Activated T-cell treated with anti-CD3 and anti-CD28 coated beads, Interleukin-2, amount 50 U/mL, for 72 hours (primary cell): Measurements from ENCODE around the gene TCF12. TPM values are rescaled to one million over a fixed set of nuclear protein-coding genes. Genes with fewer than 3 reads are reported as not detected.

Experiments
- ATAC-seq, 2 donors: fragments of 150-1000 bp; cut with Tn5 transposase; replicated peaks in 1 of 2; 2 replicates each; pipeline ENCODE4 v1.10.0; 2021; ENCODE audit warnings: moderate library complexity in 2 of 2, mild to moderate bottlenecking in 1 of 2
- DNase-seq, 2 donors: peaks; one replicate each; pipeline ENCODE4 v3.0.0; 2021 to 2022; ENCODE audit warnings: mixed read lengths in 1 of 2
- H3K27ac Mint-ChIP-seq: one replicate; pipeline ENCODE4 v1.8.0; 2022; ENCODE audit warnings: mild to moderate bottlenecking, moderate library complexity, mixed read lengths
- H3K27me3 Mint-ChIP-seq: one replicate; pipeline ENCODE4 v1.8.0; 2022; ENCODE audit warnings: low read depth, mixed read lengths
- H3K36me3 Mint-ChIP-seq, 2 donors: one replicate each; pipeline ENCODE4 v1.8.0; 2022; ENCODE audit warnings: mixed read lengths in 2 of 2, mild to moderate bottlenecking in 1 of 2; ENCODE audit not compliant: insufficient read depth in 2 of 2
- H3K4me1 Mint-ChIP-seq: one replicate; pipeline ENCODE4 v1.8.0; 2022; ENCODE audit warnings: low read depth, mixed read lengths
- H3K4me3 Mint-ChIP-seq, 2 donors: one replicate each; pipeline ENCODE4 v1.8.0; 2022; ENCODE audit warnings: mild to moderate bottlenecking in 2 of 2, mixed read lengths in 2 of 2, moderate library complexity in 2 of 2
- H3K9me3 Mint-ChIP-seq, 2 donors: one replicate each; pipeline ENCODE4 v1.8.0; 2022; ENCODE audit warnings: mixed read lengths in 2 of 2
- total RNA-seq, 2 donors: library from RNA; stranded (reverse); gene quantifications; one replicate each; pipeline ENCODE4 v1.2.3, GENCODE V29; 2022

TCF12 gene
- total RNA-seq, 2 donors from 2014 or later = 93.0 to 108 TPM

DNA sequence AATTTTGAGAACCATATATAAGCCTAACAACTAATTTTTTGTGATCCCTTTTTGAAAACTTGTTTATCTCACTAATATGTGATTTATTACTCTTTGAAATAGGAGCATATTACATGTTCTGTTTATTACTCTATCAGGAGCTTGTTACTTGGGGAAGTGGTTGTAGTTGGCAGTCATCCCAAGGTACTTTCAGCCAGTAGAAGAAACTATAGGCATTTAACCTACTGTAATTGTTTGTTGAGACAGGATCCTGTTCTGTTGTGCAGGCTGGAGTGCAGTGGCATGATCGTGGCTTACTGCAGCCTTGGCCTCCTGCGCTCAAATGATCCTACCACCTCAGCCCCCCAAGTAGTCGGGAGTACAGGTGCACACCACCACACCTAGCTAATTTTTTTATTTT, 195.6 kb downstream of the TCF12 start:
- ATAC-seq (no peak), DNase-seq (no peak)
- no peaks in the 10 kb centered on the region for H3K9me3 Mint-ChIP-seq
- no peaks in the 10 kb centered on the region for H3K36me3 Mint-ChIP-seq
- H3K27me3 Mint-ChIP-seq = no peaks in the 10 kb centered on the region
- no peak overlapping the region for H3K27ac Mint-ChIP-seq
- no peak overlapping the region for H3K4me3 Mint-ChIP-seq
- H3K4me1 Mint-ChIP-seq = peaks cover 8% of the 10 kb centered on the region

DNA sequence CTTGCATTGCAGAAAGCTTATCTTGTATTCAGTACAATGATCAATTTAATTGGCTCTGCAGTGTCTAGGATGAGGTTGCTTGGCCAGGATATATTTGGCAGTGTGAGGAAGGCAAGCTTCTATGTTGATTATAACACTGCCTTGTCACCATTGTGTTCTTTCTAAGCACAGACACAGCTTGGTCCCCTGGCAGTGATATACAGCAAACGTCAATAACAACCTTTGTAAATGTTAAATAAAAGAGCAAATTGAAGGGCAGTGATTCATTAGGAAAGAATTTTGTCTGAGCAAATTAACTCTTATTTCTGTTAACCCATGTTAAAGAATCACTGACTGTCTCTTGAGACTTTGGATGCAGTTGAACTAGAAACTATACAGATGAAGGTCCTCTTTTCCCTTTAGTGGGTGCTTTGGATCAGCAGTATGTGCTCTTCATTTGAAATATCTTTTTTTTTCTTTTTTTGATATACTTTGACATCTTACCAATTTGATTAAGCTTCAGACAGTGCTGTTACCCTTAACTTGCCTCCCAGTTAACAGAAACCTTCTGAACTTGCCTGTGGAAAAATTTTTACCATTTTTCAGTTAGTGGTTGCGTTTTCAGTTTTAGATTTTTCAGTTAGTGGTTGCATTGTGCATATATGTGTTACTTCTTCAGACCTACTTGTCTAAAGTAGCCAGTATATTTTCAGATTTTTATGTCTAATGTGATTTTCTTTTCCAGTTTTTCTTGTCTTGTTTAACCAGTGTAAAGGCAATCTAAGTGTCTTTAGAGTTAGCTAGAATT, 199.8 kb downstream of the TCF12 start:
- no peak for DNase-seq
- Mint-ChIP-seq H3K36me3 (no peaks in the 10 kb centered on the region), H3K4me3 (peak overlapping the region in 1 of 2 donors; percentile 46), H3K9me3 (no peaks in the 10 kb centered on the region), H3K27ac (peak overlapping the region; percentile 79), H3K4me1 (peaks cover 9% of the 10 kb centered on the region), H3K27me3 (no peaks in the 10 kb centered on the region)
- ATAC-seq = no peak

GRCh38 chr15:57122080-57122840, 203.8 kb downstream of the TCF12 start:
- Mint-ChIP-seq H3K9me3 (no peaks in the 10 kb centered on the region), H3K27me3 (no peaks in the 10 kb centered on the region), H3K4me3 (no peak overlapping the region), H3K36me3 (peaks cover 0 to 3% of the 10 kb centered on the region in 2 donors), H3K27ac (no peak overlapping the region), H3K4me1 (peaks cover 13% of the 10 kb centered on the region)
- ATAC-seq = no peak
- no peak for DNase-seq

- no peak for DNase-seq
- Mint-ChIP-seq H3K9me3 (no peaks in the 10 kb centered on the region), H3K36me3 (peaks cover 0 to 3% of the 10 kb centered on the region in 2 donors), H3K4me1 (peaks cover 7% of the 10 kb centered on the region), H3K27ac (no peak overlapping the region), H3K27me3 (no peaks in the 10 kb centered on the region), H3K4me3 (no peak overlapping the region)
- no peak for ATAC-seq
These were observed 205.6 kb downstream of the TCF12 start for GRCh38 chr15:57124036-57124435.

- peaks cover 50% of the 10 kb centered on the region for H3K4me1 Mint-ChIP-seq
- DNase-seq (no peak), ATAC-seq (no peak)
- no peak overlapping the region for H3K4me3 Mint-ChIP-seq
- H3K36me3 Mint-ChIP-seq = peaks cover 0 to 6% of the 10 kb centered on the region in 2 donors
- no peaks in the 10 kb centered on the region for H3K27me3 Mint-ChIP-seq
- H3K9me3 Mint-ChIP-seq = no peaks in the 10 kb centered on the region
- H3K27ac Mint-ChIP-seq = no peak overlapping the region
These were observed 210.6 kb downstream of the TCF12 start for GRCh38 chr15:57129064-57129463.

GRCh38 chr15:57130956-57131355, 212.5 kb downstream of the TCF12 start:
- no peak for ATAC-seq
- no peak for DNase-seq
- H3K4me3 Mint-ChIP-seq = no peak overlapping the region
- H3K36me3 Mint-ChIP-seq = peaks cover 0 to 4% of the 10 kb centered on the region in 2 donors
- no peaks in the 10 kb centered on the region for H3K27me3 Mint-ChIP-seq
- H3K4me1 Mint-ChIP-seq = peaks cover 54% of the 10 kb centered on the region
- H3K9me3 Mint-ChIP-seq = no peaks in the 10 kb centered on the region
- H3K27ac Mint-ChIP-seq = no peak overlapping the region

DNA sequence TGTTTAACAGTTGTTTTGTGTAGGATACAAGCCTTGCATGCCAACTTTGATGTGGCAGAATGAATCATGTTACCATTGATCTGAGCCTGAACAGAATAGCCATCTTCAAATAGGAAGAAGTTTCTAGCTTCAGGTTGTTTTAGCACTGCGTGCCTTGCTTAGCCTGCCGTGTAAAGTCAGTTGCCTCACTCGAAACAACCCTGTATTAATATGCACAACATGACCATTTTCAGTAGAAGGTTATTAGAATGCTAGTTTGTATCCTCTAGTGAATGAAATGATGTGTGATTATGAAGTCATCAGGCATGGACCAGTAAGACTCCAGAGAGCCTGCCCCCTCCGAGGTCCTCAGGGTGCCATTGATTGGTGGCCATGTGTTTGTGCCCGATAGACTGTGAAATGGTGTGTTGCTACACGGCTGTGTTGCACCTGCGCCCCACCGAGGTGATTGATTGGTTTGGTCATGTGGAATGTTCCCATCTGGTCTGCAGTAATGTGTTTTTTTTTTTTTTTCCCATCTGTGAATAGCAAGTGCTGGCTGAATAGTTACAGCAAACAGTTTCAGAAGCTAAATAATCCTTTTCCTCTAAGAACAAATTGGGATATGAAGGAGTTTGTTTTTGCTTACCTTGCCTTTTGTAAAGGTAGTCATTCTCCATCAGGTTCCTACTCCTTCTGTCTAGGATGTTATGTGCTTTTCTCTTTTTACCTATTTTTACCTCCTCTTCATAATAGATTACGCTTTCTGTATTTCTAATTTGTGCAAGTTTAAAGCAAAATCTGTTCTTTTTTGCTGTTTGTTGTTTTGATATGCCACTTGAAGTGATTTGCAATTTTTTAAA, 214.9 kb downstream of the TCF12 start:
- H3K27ac Mint-ChIP-seq = no peak overlapping the region
- peak overlapping the region; percentile 16 to 30 for H3K4me3 Mint-ChIP-seq
- H3K36me3 Mint-ChIP-seq = peaks cover 0 to 4% of the 10 kb centered on the region in 2 donors
- H3K27me3 Mint-ChIP-seq = no peaks in the 10 kb centered on the region
- H3K4me1 Mint-ChIP-seq = peaks cover 57% of the 10 kb centered on the region
- peak; percentile 62 to 87 for ATAC-seq
- DNase-seq = peak in 1 of 2 donors; percentile 8
- no peaks in the 10 kb centered on the region for H3K9me3 Mint-ChIP-seq

DNA sequence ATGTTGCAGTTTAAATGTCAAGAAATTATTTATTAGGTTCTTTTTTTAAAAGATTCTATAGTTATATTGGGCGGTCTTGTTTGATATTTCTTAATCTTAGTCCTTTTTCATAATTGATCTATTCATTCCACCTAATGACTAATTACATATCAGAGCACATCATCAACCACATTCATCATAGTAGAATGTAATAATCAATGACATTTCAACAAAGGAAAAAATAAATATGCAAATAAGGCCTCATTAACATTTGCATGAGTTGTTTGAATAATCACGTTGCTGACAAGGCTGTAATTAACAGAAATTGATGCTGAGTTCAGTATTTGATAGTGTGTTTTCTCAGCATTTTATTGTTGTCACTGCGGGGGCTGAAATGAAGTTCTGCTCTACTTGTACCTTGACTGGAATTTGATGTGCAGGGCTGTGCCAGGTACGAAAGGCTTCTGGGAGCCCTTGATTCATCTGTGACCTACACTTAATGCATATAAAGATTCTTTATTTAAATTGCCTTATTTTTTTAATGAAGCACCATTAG, 215.7 kb downstream of the TCF12 start:
- Mint-ChIP-seq H3K4me1 (peaks cover 55% of the 10 kb centered on the region), H3K27ac (no peak overlapping the region)

DNA sequence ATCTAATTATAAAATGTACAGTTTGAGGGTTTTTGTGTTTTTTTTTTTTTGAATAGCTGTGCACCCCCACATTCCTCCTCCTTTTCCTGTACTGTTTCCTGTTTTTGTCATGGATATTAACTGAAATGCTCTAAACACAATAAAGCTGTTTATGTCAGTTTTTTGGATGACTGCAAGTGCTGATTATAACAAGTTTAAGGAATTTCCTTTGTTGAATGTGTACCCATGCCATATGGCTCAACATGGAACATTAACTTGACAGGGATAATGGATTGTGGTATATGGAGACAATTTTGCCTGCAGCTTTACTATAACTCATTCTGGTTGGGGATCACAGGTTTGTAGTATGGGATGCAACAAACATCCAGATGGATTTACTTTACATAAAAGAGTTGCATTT, 216.4 kb downstream of the TCF12 start:
- Mint-ChIP-seq H3K9me3 (no peaks in the 10 kb centered on the region), H3K4me3 (no peak overlapping the region), H3K27ac (no peak overlapping the region), H3K27me3 (no peaks in the 10 kb centered on the region), H3K36me3 (peaks cover 0 to 4% of the 10 kb centered on the region in 2 donors), H3K4me1 (peaks cover 48% of the 10 kb centered on the region)
- ATAC-seq (no peak), DNase-seq (no peak)

More for the DNA sequence above, 215.7 kb downstream of the TCF12 start:
- H3K4me3 Mint-ChIP-seq = no peak overlapping the region
- H3K27me3 Mint-ChIP-seq = no peaks in the 10 kb centered on the region
- H3K36me3 Mint-ChIP-seq = peaks cover 0 to 4% of the 10 kb centered on the region in 2 donors
- DNase-seq = no peak
- H3K9me3 Mint-ChIP-seq = no peaks in the 10 kb centered on the region
- ATAC-seq = no peak

DNA sequence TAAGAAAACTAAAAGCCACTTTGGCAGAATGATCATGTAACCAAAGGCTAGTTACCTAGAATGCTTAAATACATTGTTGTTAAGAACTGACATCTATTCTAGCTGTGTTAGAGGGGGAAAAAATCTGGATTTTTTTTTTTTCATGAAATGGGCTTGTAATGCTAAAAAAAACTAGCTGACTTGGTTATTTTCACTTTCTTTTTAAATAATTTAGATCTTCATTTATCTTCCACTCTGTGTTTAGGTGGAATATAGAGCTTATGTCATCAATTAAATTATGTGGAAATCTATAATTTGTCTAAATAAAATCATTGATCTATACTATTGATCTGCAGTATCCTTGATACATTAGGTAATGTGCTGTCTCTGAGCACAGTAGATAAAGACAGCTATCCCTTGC, 217.4 kb downstream of the TCF12 start:
- ATAC-seq = no peak
- Mint-ChIP-seq H3K36me3 (peaks cover 0 to 4% of the 10 kb centered on the region in 2 donors), H3K27me3 (no peaks in the 10 kb centered on the region)

DNA sequence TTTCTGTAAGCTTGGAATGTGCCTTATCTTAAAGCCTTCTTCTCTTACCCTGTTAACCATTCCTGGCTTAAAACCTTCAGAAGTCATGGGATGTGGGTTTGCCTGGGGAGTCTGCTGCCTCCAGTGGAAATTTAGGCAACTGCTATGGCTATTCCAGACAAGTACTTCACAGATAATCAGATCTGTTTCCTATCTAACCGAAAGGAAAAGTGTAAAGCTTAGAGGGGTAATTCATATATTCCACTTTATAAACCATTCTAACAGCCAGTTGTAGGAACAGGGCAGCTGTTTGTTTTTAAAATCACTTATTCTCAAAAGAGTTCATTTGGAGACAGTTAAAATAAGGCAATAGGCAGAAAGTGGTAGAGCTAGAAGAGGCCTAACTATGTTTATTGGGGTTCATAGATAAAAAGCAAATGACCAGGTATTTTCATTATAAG, 219.9 kb downstream of the TCF12 start:
- DNase-seq (no peak), ATAC-seq (no peak)
- Mint-ChIP-seq H3K36me3 (no peaks in the 10 kb centered on the region), H3K27me3 (no peaks in the 10 kb centered on the region), H3K9me3 (no peaks in the 10 kb centered on the region), H3K4me3 (no peak overlapping the region), H3K27ac (no peak overlapping the region), H3K4me1 (peaks cover 18% of the 10 kb centered on the region)

More for the DNA sequence above, 217.4 kb downstream of the TCF12 start:
- H3K4me1 Mint-ChIP-seq = peaks cover 41% of the 10 kb centered on the region
- H3K9me3 Mint-ChIP-seq = no peaks in the 10 kb centered on the region
- no peak overlapping the region for H3K27ac Mint-ChIP-seq
- DNase-seq = no peak
- H3K4me3 Mint-ChIP-seq = no peak overlapping the region

GRCh38 chr15:57143511-57144078, 225.2 kb downstream of the TCF12 start:
- Mint-ChIP-seq H3K27ac (no peak overlapping the region), H3K4me3 (no peak overlapping the region), H3K36me3 (no peaks in the 10 kb centered on the region), H3K4me1 (peaks cover 5% of the 10 kb centered on the region), H3K9me3 (no peaks in the 10 kb centered on the region), H3K27me3 (no peaks in the 10 kb centered on the region)
- ATAC-seq (no peak), DNase-seq (no peak)
